HCT116 (cell line): ENCODE results near the gene GBX1.

Experiments
- CBX3 ChIP-seq: IDR thresholded peaks from 2 replicates; pipeline ENCODE4 v1.6.1; 2012; ENCODE audit warnings: low read depth
- EGR1 ChIP-seq: IDR thresholded peaks from 2 replicates; pipeline ENCODE4 v1.6.1; 2012; ENCODE audit warnings: low read depth
- EZH2 ChIP-seq: fragments of 200-600 bp; sonication (generic); IDR thresholded peaks from 2 replicates; pipeline ENCODE4 v1.6.1; 2017; ENCODE audit warnings: antibody characterized with exemption, mixed run types
- EZH2phosphoT487 ChIP-seq: fragments of 200-600 bp; IDR thresholded peaks from 2 replicates; pipeline ENCODE4 v1.6.1; 2018; ENCODE audit warnings: antibody characterized with exemption, borderline replicate concordance
- POLR2A ChIP-seq: IDR thresholded peaks from 2 replicates; pipeline ENCODE4 v1.7.0; 2011; ENCODE audit warnings: borderline replicate concordance; ENCODE audit not compliant: insufficient read depth, insufficient read length; ENCODE audit errors: extremely low read depth
- POLR2AphosphoS5 ChIP-seq: IDR thresholded peaks from 2 replicates; pipeline ENCODE4 v1.6.1; 2011; ENCODE audit warnings: mild to moderate bottlenecking, low read depth, low read length, moderate library complexity
- SP1 ChIP-seq: IDR thresholded peaks from 2 replicates; pipeline ENCODE4 v1.6.1; 2012; ENCODE audit warnings: low read depth
- SRF ChIP-seq: IDR thresholded peaks from 2 replicates; pipeline ENCODE4 v1.6.1; 2012; ENCODE audit warnings: low read depth
- ZFX ChIP-seq: fragments of 450-650 bp; IDR thresholded peaks from 2 replicates; pipeline ENCODE4 v1.6.1; 2017
- TF ChIP-seq, protein P1 (sequence below), 3 experiments: fragments of 200-600 bp in 1 of 3; sonication (generic) in 1 of 3; IDR thresholded peaks in 2 of 3; conservative IDR thresholded peaks in 1 of 3; 2 replicates each; pipeline ENCODE4 v1.5.1; 2012 to 2017; ENCODE audit warnings: low read depth in 2 of 3, low read length in 2 of 3, antibody characterized with exemption in 1 of 3, borderline replicate concordance in 1 of 3, control low read depth in 1 of 3, mild to moderate bottlenecking in 1 of 3, mixed read lengths in 1 of 3, mixed run types in 1 of 3, moderate library complexity in 1 of 3; ENCODE audit not compliant: insufficient read depth in 1 of 3
- TF ChIP-seq, protein P2 (sequence below): IDR thresholded peaks from 2 replicates; pipeline ENCODE4 v1.6.1; 2012

DNA sequence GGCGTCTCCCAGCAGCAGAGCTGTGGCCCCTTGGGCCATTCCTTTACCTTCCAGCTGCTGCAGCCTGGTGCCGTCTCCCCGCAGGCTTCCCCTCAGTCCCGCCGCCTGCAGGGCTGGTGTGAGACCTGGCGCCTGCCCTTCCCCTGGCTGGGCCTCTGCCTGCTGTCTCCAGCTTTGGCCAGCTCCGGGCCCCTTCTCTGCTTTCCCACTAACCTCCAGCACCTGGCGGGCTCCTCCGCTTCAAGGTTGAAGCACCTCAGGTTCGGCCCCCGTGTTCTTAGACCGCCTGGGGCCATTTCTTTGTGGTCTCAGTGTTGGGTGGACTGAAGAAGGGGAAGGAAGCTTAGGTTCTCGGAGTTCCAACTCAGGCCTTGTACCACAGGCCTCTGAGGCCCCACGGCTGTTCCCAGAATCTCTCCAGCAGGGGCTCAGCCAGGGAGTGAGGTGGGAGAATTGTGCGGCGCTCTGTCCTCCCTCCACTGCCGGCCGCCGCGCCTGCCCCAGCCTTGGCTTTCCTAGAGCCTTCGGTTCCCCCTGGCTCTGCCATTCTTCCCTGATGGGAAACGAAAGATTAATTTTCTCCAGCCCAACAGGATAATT is 30.3 kb downstream of the GBX1 start:
- TF ChIP-seq, protein P1, sequence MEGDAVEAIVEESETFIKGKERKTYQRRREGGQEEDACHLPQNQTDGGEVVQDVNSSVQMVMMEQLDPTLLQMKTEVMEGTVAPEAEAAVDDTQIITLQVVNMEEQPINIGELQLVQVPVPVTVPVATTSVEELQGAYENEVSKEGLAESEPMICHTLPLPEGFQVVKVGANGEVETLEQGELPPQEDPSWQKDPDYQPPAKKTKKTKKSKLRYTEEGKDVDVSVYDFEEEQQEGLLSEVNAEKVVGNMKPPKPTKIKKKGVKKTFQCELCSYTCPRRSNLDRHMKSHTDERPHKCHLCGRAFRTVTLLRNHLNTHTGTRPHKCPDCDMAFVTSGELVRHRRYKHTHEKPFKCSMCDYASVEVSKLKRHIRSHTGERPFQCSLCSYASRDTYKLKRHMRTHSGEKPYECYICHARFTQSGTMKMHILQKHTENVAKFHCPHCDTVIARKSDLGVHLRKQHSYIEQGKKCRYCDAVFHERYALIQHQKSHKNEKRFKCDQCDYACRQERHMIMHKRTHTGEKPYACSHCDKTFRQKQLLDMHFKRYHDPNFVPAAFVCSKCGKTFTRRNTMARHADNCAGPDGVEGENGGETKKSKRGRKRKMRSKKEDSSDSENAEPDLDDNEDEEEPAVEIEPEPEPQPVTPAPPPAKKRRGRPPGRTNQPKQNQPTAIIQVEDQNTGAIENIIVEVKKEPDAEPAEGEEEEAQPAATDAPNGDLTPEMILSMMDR (IDR thresholded peaks at IDR 0.05 in 2 of 3, conservative IDR thresholded peaks at IDR 0.05 in 1 of 3; ENCODE audit: borderline replicate concordance in 1 of 3, insufficient read depth in 1 of 3, low read depth in 2 of 3, low read length in 2 of 3) = no peak
- TF ChIP-seq, protein P2, sequence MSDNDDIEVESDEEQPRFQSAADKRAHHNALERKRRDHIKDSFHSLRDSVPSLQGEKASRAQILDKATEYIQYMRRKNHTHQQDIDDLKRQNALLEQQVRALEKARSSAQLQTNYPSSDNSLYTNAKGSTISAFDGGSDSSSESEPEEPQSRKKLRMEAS = no peak
- TF ChIP-seq EGR1 = no peak
- TF ChIP-seq EZH2phosphoT487 = no peak
- TF ChIP-seq POLR2A = no peak
- no peak for TF ChIP-seq POLR2AphosphoS5
- no peak for TF ChIP-seq SP1
- TF ChIP-seq EZH2 = no peak
- TF ChIP-seq SRF = no peak
- TF ChIP-seq CBX3 = no peak
- TF ChIP-seq ZFX = no peak
